ENCODE measurements around the gene HBB. TPM values are rescaled to one million over a fixed set of nuclear protein-coding genes. Genes with fewer than 3 reads are reported as not detected.
A peak's percentile ranks its signal among the peaks of the same experiment; 100 is the strongest.
"Not testable (repeated sequence)": the region's sequence is repeated elsewhere in the genome, so short reads cannot be mapped to it uniquely, and the experiment has no call there.

The HBB gene
- under 1 TPM in 1 of 8 experiments, not detected in 7; 0.71 TPM for total RNA-seq

- WGBS, 10 experiments = 55 to 100% (median 75%) methylated on average over 1 to 3 of the region's 3 CpGs; no CpG with 5 or more reads in 5 of the 10 experiments
- ATAC-seq (replicated peaks in 6 of 8) = peak in 1 of 8 experiments; percentile 29
- Histone ChIP-seq H3K27ac (no peak within 1 kb of the TSS), H3K4me3 (no peak within 1 kb of the TSS), H3K4me1 (replicated peaks in 1 of 2) (no peaks in the 10 kb centered on the region)
- in situ Hi-C loops (cut with MboI; ENCODE audit: low pct_unique_long_range_greater_than_20kb in 2 of 9, low sequenced_read_pairs in 9 of 9, unreplicated experiment in 9 of 9) = no loop called here
Measured at GRCh38 chr11:5226732-5227310, at the start of gene HBB. HBB (minus strand) TSS chr11:5227071; CDS start chr11:5227021, 50 bp downstream.

- in situ Hi-C loops (cut with MboI; ENCODE audit: low pct_unique_long_range_greater_than_20kb in 2 of 9, low sequenced_read_pairs in 9 of 9, unreplicated experiment in 9 of 9) = no loop called here
- Histone ChIP-seq H3K4me3 (no peak overlapping the region), H3K4me1 (replicated peaks in 1 of 2) (no peaks in the 10 kb centered on the region), H3K27ac (no peak overlapping the region)
- WGBS, 10 experiments = 51 to 100% (median 75%) methylated on average over 1 to 5 of the region's 6 CpGs
- ATAC-seq (replicated peaks in 6 of 8) = no peak
Measured at GRCh38 chr11:5275369-5276110, 48.7 kb upstream of the HBB start.

DNA sequence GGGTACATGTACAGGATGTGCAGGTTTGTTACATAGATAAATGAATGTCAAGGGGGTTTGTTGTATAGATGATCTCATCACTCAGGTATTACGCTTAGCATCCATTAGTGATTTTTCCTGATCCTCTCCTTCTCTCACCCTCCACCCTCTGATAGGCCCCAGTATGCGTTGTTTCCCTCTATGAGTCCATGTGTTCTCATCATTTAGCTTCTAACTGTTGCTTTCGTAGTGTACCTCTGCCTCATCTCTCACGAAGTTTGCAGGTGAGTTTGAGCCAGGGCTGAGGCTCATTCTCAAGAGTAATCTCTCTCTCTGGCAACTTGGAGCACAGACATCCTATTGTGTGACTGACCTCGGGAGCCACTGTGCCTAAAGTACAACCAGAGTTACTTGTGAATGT lies 47.5 kb upstream of the HBB start:
- 61 to 100% (median 79%) methylated on average over 1 to 5 of the region's 5 CpGs; no CpG with 5 or more reads in 1 of the 10 experiments for WGBS, 10 experiments
- in situ Hi-C loops (cut with MboI; ENCODE audit: low pct_unique_long_range_greater_than_20kb in 2 of 9, low sequenced_read_pairs in 9 of 9, unreplicated experiment in 9 of 9) = no loop called here

DNA sequence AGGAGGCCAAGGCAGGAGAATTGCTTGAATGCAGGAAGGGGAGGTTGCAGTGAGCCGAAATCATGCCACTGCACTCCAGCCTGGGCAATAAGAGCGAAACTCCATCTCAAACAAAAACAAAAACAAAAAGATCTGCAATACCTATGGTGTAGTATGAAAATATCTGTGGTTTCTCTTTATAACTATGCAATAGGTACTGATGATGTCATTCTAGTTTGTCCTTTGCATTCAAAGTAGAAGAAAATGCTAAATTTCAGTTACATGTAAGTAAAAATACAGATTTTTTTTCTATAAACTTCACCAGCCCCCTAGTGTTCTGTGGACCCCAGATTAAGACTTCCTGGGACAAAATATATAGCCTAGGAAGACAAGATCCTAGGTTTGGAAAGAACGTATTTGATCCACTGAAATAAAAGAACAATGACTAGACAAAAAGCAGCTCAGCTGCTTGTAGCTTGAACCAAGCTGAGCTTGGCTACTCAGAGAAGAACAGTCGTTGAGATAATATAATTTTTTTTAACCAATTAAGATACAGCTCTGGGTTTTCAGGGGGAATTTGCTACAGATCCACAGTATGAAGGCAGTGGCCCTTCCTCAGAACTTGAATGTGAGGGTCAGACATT lies 45.6 kb upstream of the HBB start:
- Histone ChIP-seq H3K4me3 (no peak overlapping the region), H3K4me1 (replicated peaks in 1 of 2) (no peaks in the 10 kb centered on the region), H3K27ac (no peak overlapping the region)
- WGBS, 10 experiments = 33 to 100% (median 70%) methylated on average over 2 to 4 of the region's 4 CpGs; no CpG with 5 or more reads in 2 of the 10 experiments
- in situ Hi-C loops (cut with MboI; ENCODE audit: low pct_unique_long_range_greater_than_20kb in 2 of 9, low sequenced_read_pairs in 9 of 9, unreplicated experiment in 9 of 9) = no loop called here
- ATAC-seq (replicated peaks in 6 of 8) = no peak

More for the DNA sequence above, 47.5 kb upstream of the HBB start:
- Histone ChIP-seq H3K4me1 (replicated peaks in 1 of 2) (no peaks in the 10 kb centered on the region), H3K4me3 (no peak overlapping the region), H3K27ac (no peak overlapping the region)
- ATAC-seq (replicated peaks in 6 of 8) = no peak

DNA sequence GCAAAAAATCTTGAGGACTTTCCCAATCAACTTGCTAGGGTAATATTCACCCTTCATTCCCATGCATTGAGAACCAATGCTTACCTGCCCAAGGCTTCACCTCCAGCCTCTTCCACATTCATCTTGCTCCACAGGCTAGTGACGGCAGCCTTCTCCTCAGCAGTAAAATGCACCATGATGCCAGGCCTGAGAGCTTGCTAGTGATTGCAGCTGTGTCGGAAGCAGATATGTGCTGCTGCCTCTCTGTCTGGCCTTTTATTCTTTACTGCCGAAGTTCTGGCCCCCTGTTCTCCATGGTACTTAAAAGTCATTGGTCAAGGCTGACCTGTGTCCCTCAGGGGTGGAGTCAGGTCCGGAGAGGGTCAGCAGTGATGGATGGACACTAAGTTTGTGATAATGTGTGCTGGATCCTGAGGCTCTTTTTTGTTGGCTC lies 42.9 kb upstream of the HBB start, which contains the start of gene HBE1:
Gene HBE1, minus strand, starts transcription at position 231 of the 433 bp plus-strand sequence. Its CDS starts 55 bp downstream, at position 176.
- 0 to 82% (median 58%) methylated on average over 1 to 4 of the region's 4 CpGs for WGBS, 10 experiments
- no peak within 1 kb of the TSS for H3K4me3 ChIP-seq
- H3K27ac ChIP-seq = no peak within 1 kb of the TSS
- in situ Hi-C loops (cut with MboI; ENCODE audit: low pct_unique_long_range_greater_than_20kb in 2 of 9, low sequenced_read_pairs in 9 of 9, unreplicated experiment in 9 of 9) = no loop called here
- no peak for ATAC-seq (replicated peaks in 6 of 8)
- no peaks in the 10 kb centered on the region for H3K4me1 ChIP-seq (replicated peaks in 1 of 2)

DNA sequence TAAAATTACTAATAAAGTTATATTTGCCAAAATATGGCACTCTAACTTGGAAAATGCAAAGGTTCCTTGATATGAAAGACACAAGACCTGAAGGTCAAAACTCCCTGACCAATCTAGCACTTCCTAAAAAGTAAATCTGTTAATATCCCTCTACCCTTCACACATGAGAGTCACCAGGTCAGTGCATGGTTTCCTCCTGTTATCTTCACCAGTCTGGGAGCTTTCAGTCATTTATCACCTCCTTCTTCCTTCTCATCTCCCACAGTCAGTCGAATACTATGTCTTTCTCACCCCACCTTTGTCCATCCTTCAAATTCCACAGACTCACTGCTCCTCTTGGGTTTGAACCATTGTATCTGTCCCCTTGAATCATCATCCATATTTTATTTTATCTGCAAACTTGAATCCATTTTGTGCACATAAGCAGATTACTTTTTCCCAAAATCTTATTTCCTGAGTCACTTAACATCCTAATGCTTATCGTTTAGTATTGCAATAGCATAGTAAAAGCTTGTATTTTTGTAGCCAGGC lies 40.2 kb upstream of the HBB start:
- 57 to 100% (median 80%) methylated on average over 1 to 2 of the region's 2 CpGs; no CpG with 5 or more reads in 1 of the 10 experiments for WGBS, 10 experiments
- in situ Hi-C loops (cut with MboI; ENCODE audit: low pct_unique_long_range_greater_than_20kb in 2 of 9, low sequenced_read_pairs in 9 of 9, unreplicated experiment in 9 of 9) = no loop called here
- no peak for ATAC-seq (replicated peaks in 6 of 8)
- no peak overlapping the region for H3K27ac ChIP-seq
- no peak overlapping the region for H3K4me3 ChIP-seq
- H3K4me1 ChIP-seq (replicated peaks in 1 of 2) = no peaks in the 10 kb centered on the region

GRCh38 chr11:5266609-5267008 lies 39.7 kb upstream of the HBB start:
- in situ Hi-C loops (cut with MboI; ENCODE audit: low pct_unique_long_range_greater_than_20kb in 2 of 9, low sequenced_read_pairs in 9 of 9, unreplicated experiment in 9 of 9) = no loop called here
- no peak for ATAC-seq (replicated peaks in 6 of 8)
- Histone ChIP-seq H3K4me1 (replicated peaks in 1 of 2) (no peaks in the 10 kb centered on the region), H3K4me3 (no peak overlapping the region), H3K27ac (no peak overlapping the region)

- ATAC-seq (replicated peaks in 6 of 8) = no peak
- 0 to 44% (median 31%) methylated on average over 1 to 2 of the region's 2 CpGs; no CpG with 5 or more reads in 1 of the 10 experiments for WGBS, 10 experiments
- Histone ChIP-seq H3K4me1 (replicated peaks in 1 of 2) (no peaks in the 10 kb centered on the region), H3K27ac (no peak overlapping the region), H3K4me3 (no peak overlapping the region)
- in situ Hi-C loops (cut with MboI; ENCODE audit: low pct_unique_long_range_greater_than_20kb in 2 of 9, low sequenced_read_pairs in 9 of 9, unreplicated experiment in 9 of 9) = no loop called here
Measured at GRCh38 chr11:5265832-5266231, 39.0 kb upstream of the HBB start.

- ATAC-seq (replicated peaks in 6 of 8) = peak in 2 of 8 experiments; percentile 32 to 54
- 0 to 100% (median 59%) methylated on average over 1 to 6 of the region's 7 CpGs; no CpG with 5 or more reads in 2 of the 10 experiments for WGBS, 10 experiments
- Histone ChIP-seq H3K27ac (no peak overlapping the region), H3K4me1 (replicated peaks in 1 of 2) (no peaks in the 10 kb centered on the region), H3K4me3 (no peak overlapping the region)
- in situ Hi-C loops (cut with MboI; ENCODE audit: low pct_unique_long_range_greater_than_20kb in 2 of 9, low sequenced_read_pairs in 9 of 9, unreplicated experiment in 9 of 9) = no loop called here
Measured at GRCh38 chr11:5258543-5259262, 31.8 kb upstream of the HBB start.

DNA sequence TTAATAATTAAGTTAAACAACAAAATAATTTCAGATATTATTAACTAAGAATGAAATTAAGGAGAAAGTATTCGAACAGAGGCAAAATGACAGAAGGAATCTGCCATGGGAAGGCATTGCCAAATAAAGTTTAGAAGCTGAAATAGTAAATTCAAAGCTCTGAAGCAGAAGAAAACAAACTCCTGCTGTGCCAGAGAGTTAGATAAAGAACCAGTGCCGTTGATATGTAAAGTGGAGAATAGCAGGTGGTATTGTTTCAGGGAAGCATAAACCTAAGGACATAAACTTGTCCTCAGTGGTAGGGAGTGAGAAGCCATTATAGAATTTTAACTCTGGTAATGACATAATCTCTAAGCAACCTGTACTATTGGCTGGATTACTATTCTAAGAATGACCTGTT lies 30.4 kb upstream of the HBB start:
- in situ Hi-C loops (cut with MboI; ENCODE audit: low pct_unique_long_range_greater_than_20kb in 2 of 9, low sequenced_read_pairs in 9 of 9, unreplicated experiment in 9 of 9) = no loop called here
- Histone ChIP-seq H3K4me1 (replicated peaks in 1 of 2) (no peaks in the 10 kb centered on the region), H3K27ac (no peak overlapping the region), H3K4me3 (no peak overlapping the region)
- 0 to 37% (median 8%) methylated on average over 1 to 2 of the region's 2 CpGs for WGBS, 10 experiments
- no peak for ATAC-seq (replicated peaks in 6 of 8)

DNA sequence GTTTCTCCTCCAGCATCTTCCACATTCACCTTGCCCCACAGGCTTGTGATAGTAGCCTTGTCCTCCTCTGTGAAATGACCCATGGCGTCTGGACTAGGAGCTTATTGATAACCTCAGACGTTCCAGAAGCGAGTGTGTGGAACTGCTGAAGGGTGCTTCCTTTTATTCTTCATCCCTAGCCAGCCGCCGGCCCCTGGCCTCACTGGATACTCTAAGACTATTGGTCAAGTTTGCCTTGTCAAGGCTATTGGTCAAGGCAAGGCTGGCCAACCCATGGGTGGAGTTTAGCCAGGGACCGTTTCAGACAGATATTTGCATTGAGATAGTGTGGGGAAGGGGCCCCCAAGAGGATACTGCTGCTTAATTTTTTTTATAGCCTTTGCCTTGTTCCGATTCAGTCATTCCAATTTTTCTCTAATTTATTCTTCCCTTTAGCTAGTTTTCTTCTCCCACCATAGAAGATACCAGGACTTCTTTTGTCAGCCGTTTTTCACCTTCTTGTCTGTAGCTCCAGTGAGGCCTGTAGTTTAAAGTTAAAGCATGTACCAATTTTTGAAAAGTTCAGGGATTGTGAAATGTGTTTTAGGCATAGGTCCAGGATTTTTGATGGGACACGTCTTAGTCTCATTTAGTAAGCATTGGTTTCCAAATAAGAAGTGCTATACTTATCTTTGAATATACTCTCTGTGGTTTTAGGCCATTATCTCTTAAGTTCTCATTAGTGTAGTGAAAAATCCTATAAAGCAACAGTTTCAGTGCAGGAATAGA lies 28.0 kb upstream of the HBB start, which contains the start of gene HBG2:
Gene HBG2, minus strand, starts transcription at position 136 of the 768 bp plus-strand sequence. Its CDS starts 53 bp downstream, at position 83.
- H3K4me1 ChIP-seq (replicated peaks in 1 of 2); in situ Hi-C loops (cut with MboI; ENCODE audit: low pct_unique_long_range_greater_than_20kb in 2 of 9, low sequenced_read_pairs in 9 of 9, unreplicated experiment in 9 of 9); H3K27ac ChIP-seq; H3K4me3 ChIP-seq; ATAC-seq (replicated peaks in 6 of 8): not testable (repeated sequence)
- WGBS, 10 experiments = 24 to 100% (median 68%) methylated on average over 1 to 3 of the region's 9 CpGs

- ATAC-seq (replicated peaks in 6 of 8); H3K4me3 ChIP-seq; H3K4me1 ChIP-seq (replicated peaks in 1 of 2); in situ Hi-C loops (cut with MboI; ENCODE audit: low pct_unique_long_range_greater_than_20kb in 2 of 9, low sequenced_read_pairs in 9 of 9, unreplicated experiment in 9 of 9); H3K27ac ChIP-seq: not testable (repeated sequence)
- WGBS, 10 experiments = 17 to 75% (median 61%) methylated on average over 1 to 2 of the region's 2 CpGs; no CpG with 5 or more reads in 6 of the 10 experiments
Measured at GRCh38 chr11:5254023-5254422, 27.2 kb upstream of the HBB start.

Measured in motor neuron (in vitro differentiated cells).